MCF 10A (cell line): ENCODE results near the gene CORO6. TPM values are rescaled to one million over a fixed set of nuclear protein-coding genes. Genes with fewer than 3 reads are reported as not detected.
A peak's percentile ranks its signal among the peaks of the same experiment; 100 is the strongest.

Experiments used
- BruUV-seq: library from RNA; stranded (reverse); fragments of 400-500 nt; replicated peaks from 2 replicates; lab custom pipeline; 2021; lab: Mats Ljungman, UMichigan
- CTCF ChIA-PET: fragments of 300-600 bp; sonication (Branson Sonifier 250); formaldehyde crosslinking; extraction: SDS; loops from one replicate; lab custom pipeline; 2021; ENCODE audit warnings: antibody characterized with exemption, inconsistent platforms; lab: Yijun Ruan, JAX
- POLR2A ChIA-PET: fragments of 300-600, 350-650 bp; sonication (Branson Sonifier 250); formaldehyde crosslinking; extraction: SDS; loops from one replicate; lab custom pipeline; 2020; ENCODE audit warnings: antibody characterized with exemption, inconsistent platforms; lab: Yijun Ruan, JAX
- DNase-seq: peaks from one replicate; pipeline ENCODE4 v3.0.0-alpha.2; 2018; ENCODE audit not compliant: unreplicated experiment
- H3K27ac Mint-ChIP-seq: one replicate; pipeline ENCODE4 v1.8.0; 2022; ENCODE audit warnings: mild to moderate bottlenecking, low read depth, mixed read lengths; ENCODE audit not compliant: unreplicated experiment
- H3K27me3 Mint-ChIP-seq: one replicate; pipeline ENCODE4 v1.8.0; 2022; ENCODE audit warnings: mixed read lengths; ENCODE audit not compliant: insufficient read depth, unreplicated experiment
- H3K36me3 Mint-ChIP-seq: one replicate; pipeline ENCODE4 v1.8.0; 2022; ENCODE audit warnings: mild to moderate bottlenecking, moderate library complexity, mixed read lengths; ENCODE audit not compliant: insufficient read depth, unreplicated experiment
- H3K4me1 Mint-ChIP-seq: one replicate; pipeline ENCODE4 v1.8.0; 2022; ENCODE audit warnings: mixed read lengths; ENCODE audit not compliant: insufficient read depth, unreplicated experiment
- H3K4me3 Mint-ChIP-seq: one replicate; pipeline ENCODE4 v1.8.0; 2022; ENCODE audit warnings: mild to moderate bottlenecking, moderate library complexity, mixed read lengths; ENCODE audit not compliant: unreplicated experiment
- H3K9me3 Mint-ChIP-seq: one replicate; pipeline ENCODE4 v1.8.0; 2022; ENCODE audit warnings: mixed read lengths; ENCODE audit not compliant: unreplicated experiment
- CTCF ChIP-seq: fragments of 200-600 bp; IDR thresholded peaks from one replicate; pipeline ENCODE4 v1.8.0; 2022; ENCODE audit warnings: antibody characterized with exemption, mild to moderate bottlenecking; ENCODE audit not compliant: unreplicated experiment
- intact Hi-C: fragments of 100-400 bp; cut with micrococcal nuclease; formaldehyde crosslinking; loops from 2 replicates; pipeline ENCODE4 v1.14.1; 2022
- total RNA-seq: library from RNA; stranded (reverse); gene quantifications from 2 replicates; pipeline ENCODE4 v1.2.3, GENCODE V29; 2022

Gene CORO6
- total RNA-seq, 1 experiment from 2014 or later, result 1.6 TPM

GRCh38 chr17:29616300-29617048 lies 6.2 kb downstream of the CORO6 start:
- Mint-ChIP-seq H3K27me3 (no peaks in the 10 kb centered on the region), H3K36me3 (no peaks in the 10 kb centered on the region), H3K27ac (no peak overlapping the region), H3K4me1 (peaks cover 20% of the 10 kb centered on the region), H3K9me3 (no peaks in the 10 kb centered on the region), H3K4me3 (no peak overlapping the region)
- TF ChIP-seq CTCF, result no peak
- CTCF ChIA-PET, result interaction anchor here (0.5 to 1.7 kb wide), 5 partner anchors 9 to 128 kb away, joined by 3 to 10 read pairs (median 7); no protein-coding TSS in a partner anchor
- POLR2A ChIA-PET, result interaction anchor here (1.0 to 1.6 kb wide), 2 partner anchors 9 to 23 kb away, joined by 5 read pairs; no protein-coding TSS in a partner anchor
- no peak for DNase-seq
- BruUV-seq, result no TSS peak
- intact Hi-C loops, result no loop called here

- ChIA-PET CTCF (interaction anchor here (0.6 to 0.8 kb wide), 2 partner anchors 9 to 82 kb away, joined by 3 read pairs; no protein-coding TSS in a partner anchor), POLR2A (interaction anchor here (1.0 kb wide), 1 partner anchor 8 kb away, joined by 5 read pairs; no protein-coding TSS in a partner anchor)
- peaks cover 15% of the 10 kb centered on the region for H3K4me1 Mint-ChIP-seq
- intact Hi-C loops, result no loop called here
- H3K9me3 Mint-ChIP-seq, result no peaks in the 10 kb centered on the region
- H3K36me3 Mint-ChIP-seq, result no peaks in the 10 kb centered on the region
- no peak for TF ChIP-seq CTCF
- no peaks in the 10 kb centered on the region for H3K27me3 Mint-ChIP-seq
- peak overlapping the region; percentile 19 for H3K4me3 Mint-ChIP-seq
- H3K27ac Mint-ChIP-seq, result no peak overlapping the region
- no TSS peak for BruUV-seq
- DNase-seq, result peak; percentile 62
These were observed 7.0 kb downstream of the CORO6 start for GRCh38 chr17:29615492-29616299.

DNA sequence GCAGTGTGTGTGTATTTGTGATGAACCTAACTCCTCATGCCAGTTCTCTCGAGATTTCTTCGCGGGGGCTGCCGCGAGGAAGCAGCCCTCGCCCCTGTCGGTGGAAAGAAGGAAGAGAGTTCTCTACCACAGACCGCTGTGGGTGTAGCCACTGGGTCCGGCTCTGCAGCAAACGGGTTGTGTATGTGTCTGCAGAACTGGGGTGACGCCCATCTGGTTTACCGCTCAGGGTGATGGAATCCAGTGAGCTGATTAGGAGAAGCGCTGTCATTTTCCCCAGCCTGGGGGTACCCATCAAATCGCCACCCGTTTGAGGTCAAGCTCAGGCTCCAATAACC lies 7.7 kb downstream of the CORO6 start:
- POLR2A ChIA-PET, result interaction anchor here (0.5 kb wide), 1 partner anchor 167 kb away, joined by 3 read pairs; no protein-coding TSS in a partner anchor
- H3K4me1 Mint-ChIP-seq, result peaks cover 8% of the 10 kb centered on the region
- H3K4me3 Mint-ChIP-seq, result no peak overlapping the region
- no peaks in the 10 kb centered on the region for H3K9me3 Mint-ChIP-seq
- intact Hi-C loops, result no loop called here
- no peak overlapping the region for H3K27ac Mint-ChIP-seq
- no peaks in the 10 kb centered on the region for H3K27me3 Mint-ChIP-seq
- DNase-seq, result no peak
- no TSS peak for BruUV-seq
- CTCF ChIA-PET, result interaction anchor here (0.8 kb wide), 1 partner anchor 34 kb away, joined by 5 read pairs; no protein-coding TSS in a partner anchor
- H3K36me3 Mint-ChIP-seq, result no peaks in the 10 kb centered on the region
- no peak for TF ChIP-seq CTCF
